ENCODE data around the gene VAMP1. TPM values are rescaled to one million over a fixed set of nuclear protein-coding genes. Genes with fewer than 3 reads are reported as not detected.
A peak's percentile ranks its signal among the peaks of the same experiment; 100 is the strongest.

The VAMP1 gene
- polyA plus RNA-seq, 5 donors: 16.0 to 23.2 (median 19.1) TPM

GRCh38 chr12:6426882-6427671 is 43.4 kb downstream of the VAMP1 start:
- DNase-seq: no peak

DNA sequence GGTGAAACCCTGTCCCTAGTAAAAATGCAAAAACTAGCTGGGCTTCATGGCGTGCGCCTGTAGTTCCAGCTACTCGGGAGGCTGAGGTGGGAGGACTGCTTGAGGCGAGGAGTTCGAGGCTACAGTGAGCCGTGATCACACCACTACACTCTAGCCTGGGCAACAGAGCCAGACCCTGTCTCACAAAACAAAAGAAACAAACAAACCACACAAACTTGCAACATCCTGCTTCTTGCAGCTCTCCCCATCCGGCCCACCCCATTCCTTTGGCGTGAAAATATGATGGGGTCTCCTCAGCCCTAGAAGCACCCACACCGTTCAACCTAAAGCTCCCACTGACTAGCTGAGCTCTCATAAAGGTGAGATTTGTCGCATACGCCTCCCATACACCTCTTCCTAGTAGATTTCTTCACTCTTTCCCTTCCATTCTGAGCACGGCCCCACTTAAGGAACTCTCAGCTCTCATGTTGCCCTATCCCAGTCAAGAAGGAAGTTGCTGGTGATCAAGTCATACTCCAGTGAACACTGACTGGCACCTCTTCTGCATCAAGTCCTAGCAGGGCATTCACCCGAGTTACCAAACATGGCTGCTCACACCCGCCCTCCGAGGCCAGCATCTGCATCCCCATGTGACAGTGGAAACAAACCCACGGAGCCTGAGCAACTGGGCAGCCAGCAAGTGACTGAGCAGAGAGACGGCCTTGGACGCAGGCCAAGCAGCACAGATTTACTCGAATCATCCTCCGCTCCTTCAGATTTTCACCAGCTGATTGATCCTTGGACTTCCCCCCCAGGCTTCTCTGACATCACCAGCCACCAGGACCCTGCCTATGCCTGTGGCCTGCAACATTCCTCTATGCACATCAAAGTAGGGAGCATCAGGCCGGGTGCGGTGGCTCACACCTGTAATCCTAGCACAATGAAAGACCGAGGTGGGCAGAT is 44.6 kb downstream of the VAMP1 start:
- DNase-seq: no peak

DNA sequence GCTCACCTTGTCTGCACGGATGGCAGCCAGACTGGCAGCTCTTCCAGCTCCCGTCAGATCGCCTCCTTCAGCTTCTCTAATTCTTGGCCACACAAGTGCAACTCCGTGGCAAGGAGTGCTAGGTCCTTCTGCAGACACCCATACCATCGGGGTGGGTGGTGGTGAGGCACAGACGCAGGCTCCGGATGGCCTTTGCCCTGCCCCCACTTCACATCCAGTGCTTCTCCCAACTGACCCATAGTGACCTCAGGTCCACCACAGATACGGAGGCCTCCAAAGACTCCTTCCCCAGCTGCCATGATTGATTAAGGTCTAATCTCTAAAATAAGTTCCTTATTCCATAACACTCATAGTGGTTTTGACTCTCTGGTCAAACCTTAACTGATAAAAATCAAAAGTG is 45.6 kb downstream of the VAMP1 start:
- DNase-seq: no peak

- DNase-seq: no peak
Observed at GRCh38 chr12:6424008-6424347, 46.5 kb downstream of the VAMP1 start.

DNA sequence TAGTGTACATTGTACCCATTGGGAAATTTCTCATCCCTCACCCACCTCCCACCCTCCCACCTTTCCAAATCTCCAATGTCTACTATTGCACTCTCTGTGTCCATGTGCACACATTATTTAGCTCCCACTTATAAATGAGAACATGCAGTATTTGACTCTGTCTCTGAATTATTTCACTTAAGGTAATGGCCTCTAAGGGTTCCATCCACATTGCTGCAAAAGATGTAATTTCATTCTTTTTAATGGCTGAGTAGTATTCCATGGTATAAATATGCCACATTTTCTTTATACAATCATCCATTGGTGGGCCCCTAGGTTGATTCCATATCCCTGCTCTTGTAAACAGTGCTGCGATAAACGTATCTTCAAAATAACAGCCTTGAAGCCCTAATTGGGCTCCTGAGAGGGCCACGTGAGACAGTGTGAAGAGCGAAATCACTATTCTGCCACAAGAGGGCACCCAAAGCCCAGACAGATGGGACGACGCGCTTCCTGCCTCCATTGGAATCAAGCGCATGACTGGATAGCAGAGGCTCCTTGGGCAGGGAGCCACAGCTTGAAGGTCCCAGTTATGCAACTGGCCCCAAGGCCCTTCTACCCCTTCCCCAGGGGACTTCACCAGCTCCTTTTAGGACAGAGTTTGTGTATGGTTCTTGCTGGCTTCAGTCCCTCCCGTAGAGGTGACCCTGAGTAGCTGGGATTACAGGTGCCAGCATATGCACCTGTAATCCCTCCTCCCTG is 47.0 kb downstream of the VAMP1 start:
- DNase-seq: peak; percentile 79 to 83

DNA sequence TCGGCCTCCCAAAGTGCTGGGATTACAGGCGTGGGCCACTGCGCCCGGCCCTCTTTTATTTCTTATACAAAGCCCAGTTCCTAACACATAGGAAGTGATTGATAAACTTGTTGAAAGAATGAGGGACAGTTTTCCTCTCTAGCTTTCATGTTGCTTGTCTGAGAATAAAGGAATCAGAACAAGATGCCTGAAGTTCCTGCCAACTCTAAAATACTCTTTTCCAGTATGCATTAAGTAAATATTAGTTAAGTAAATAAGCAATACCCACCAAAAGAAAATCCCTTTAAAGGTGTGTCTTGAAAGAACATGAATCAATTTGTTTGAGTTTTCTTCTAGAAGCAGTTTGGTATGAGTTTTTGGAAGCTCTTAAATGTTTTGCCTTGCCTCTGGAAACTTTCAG is 50.1 kb downstream of the VAMP1 start:
- no peak for DNase-seq

DNA sequence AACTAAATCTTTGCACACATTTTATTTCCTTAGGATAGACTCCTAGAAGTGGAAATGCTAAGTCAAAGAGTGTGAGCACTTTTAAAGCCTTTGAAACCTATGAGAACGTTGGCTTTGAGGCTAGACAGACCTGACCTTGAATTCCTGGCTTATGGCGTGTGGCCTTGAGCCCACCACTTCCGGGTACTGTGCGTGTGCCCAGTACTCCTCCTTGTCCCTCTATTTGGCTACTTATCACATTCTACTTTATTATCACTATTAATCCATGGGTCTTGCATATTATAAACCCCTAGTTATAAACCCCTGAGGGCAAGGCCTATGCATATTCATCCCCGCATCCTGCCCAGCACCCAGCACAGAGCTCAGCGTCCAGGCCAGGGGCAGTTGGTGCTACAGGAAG is 51.7 kb downstream of the VAMP1 start:
- DNase-seq: no peak

- DNase-seq: no peak
Observed at GRCh38 chr12:6416596-6416995, 53.9 kb downstream of the VAMP1 start.

Other genes with a start within 250 kb of the VAMP1 start
- 1 to 10 TPM; 2.1 to 3.9 (median 3.0) TPM for gene PLEKHG6, start 160.0 kb downstream of the VAMP1 start, polyA plus RNA-seq (ENCODE audit: insufficient read depth in 1 of 5, insufficient read length in 5 of 5, low replicate concordance in 1 of 5)
- 100 to 1,000 TPM; 115 to 142 (median 133) TPM for gene TNFRSF1A, start 128.6 kb downstream of the VAMP1 start, polyA plus RNA-seq (ENCODE audit: insufficient read depth in 1 of 5, insufficient read length in 5 of 5, low replicate concordance in 1 of 5)
- 1 to 10 TPM; 2.2 to 4.9 (median 2.8) TPM for gene SCNN1A, start 95.1 kb downstream of the VAMP1 start, polyA plus RNA-seq (ENCODE audit: insufficient read depth in 1 of 5, insufficient read length in 5 of 5, low replicate concordance in 1 of 5)
- 100 to 1,000 TPM in 1 of 5 donors, 10 to 100 TPM in 4; 59.0 to 110 (median 74.7) TPM for gene LTBR, start 86.5 kb downstream of the VAMP1 start, polyA plus RNA-seq (ENCODE audit: insufficient read depth in 1 of 5, insufficient read length in 5 of 5, low replicate concordance in 1 of 5)
- 1 to 10 TPM; 1.2 to 2.9 (median 1.7) TPM for gene CD27, start 25.7 kb downstream of the VAMP1 start, polyA plus RNA-seq (ENCODE audit: insufficient read depth in 1 of 5, insufficient read length in 5 of 5, low replicate concordance in 1 of 5)
- 10 to 100 TPM; 16.6 to 26.9 (median 20.3) TPM for gene TAPBPL, start 18.6 kb downstream of the VAMP1 start, polyA plus RNA-seq (ENCODE audit: insufficient read depth in 1 of 5, insufficient read length in 5 of 5, low replicate concordance in 1 of 5)
- gene MRPL51, start 22.6 kb upstream of the VAMP1 start, polyA plus RNA-seq (ENCODE audit: insufficient read depth in 1 of 5, insufficient read length in 5 of 5, low replicate concordance in 1 of 5): 100 to 1,000 TPM; 145 to 169 (median 167) TPM
- gene NCAPD2, start 23.4 kb upstream of the VAMP1 start, polyA plus RNA-seq (ENCODE audit: insufficient read depth in 1 of 5, insufficient read length in 5 of 5, low replicate concordance in 1 of 5): 10 to 100 TPM; 51.0 to 88.5 (median 61.7) TPM
- gene GAPDH, start 63.8 kb upstream of the VAMP1 start, polyA plus RNA-seq (ENCODE audit: insufficient read depth in 1 of 5, insufficient read length in 5 of 5, low replicate concordance in 1 of 5): 1,000 to 10,000 TPM; 1,481 to 1,953 (median 1,592) TPM
- gene IFFO1, start 85.4 kb upstream of the VAMP1 start, polyA plus RNA-seq (ENCODE audit: insufficient read depth in 1 of 5, insufficient read length in 5 of 5, low replicate concordance in 1 of 5): 10 to 100 TPM; 12.9 to 24.3 (median 18.4) TPM
- 10 to 100 TPM; 18.2 to 36.6 (median 24.3) TPM for gene NOP2, start 97.6 kb upstream of the VAMP1 start, polyA plus RNA-seq (ENCODE audit: insufficient read depth in 1 of 5, insufficient read length in 5 of 5, low replicate concordance in 1 of 5)
- 100 to 1,000 TPM; 196 to 268 (median 221) TPM for gene CHD4, start 136.7 kb upstream of the VAMP1 start, polyA plus RNA-seq (ENCODE audit: insufficient read depth in 1 of 5, insufficient read length in 5 of 5, low replicate concordance in 1 of 5)
- 1 to 10 TPM; 1.3 to 2.1 (median 1.3) TPM for gene LPAR5, start 165.3 kb upstream of the VAMP1 start, polyA plus RNA-seq (ENCODE audit: insufficient read depth in 1 of 5, insufficient read length in 5 of 5, low replicate concordance in 1 of 5)
- 1 to 10 TPM; 5.5 to 7.4 (median 6.5) TPM for gene ACRBP, start 176.8 kb upstream of the VAMP1 start, polyA plus RNA-seq (ENCODE audit: insufficient read depth in 1 of 5, insufficient read length in 5 of 5, low replicate concordance in 1 of 5)
- gene ING4, start 192.4 kb upstream of the VAMP1 start, polyA plus RNA-seq (ENCODE audit: insufficient read depth in 1 of 5, insufficient read length in 5 of 5, low replicate concordance in 1 of 5): 100 to 1,000 TPM in 3 of 5 donors, 10 to 100 TPM in 2; 89.5 to 116 (median 109) TPM
- 10 to 100 TPM; 79.4 to 98.5 (median 86.1) TPM for gene ZNF384, start 218.7 kb upstream of the VAMP1 start, polyA plus RNA-seq (ENCODE audit: insufficient read depth in 1 of 5, insufficient read length in 5 of 5, low replicate concordance in 1 of 5)
- 10 to 100 TPM in 1 of 5 donors, 1 to 10 TPM in 4; 5.2 to 10.4 (median 6.7) TPM for gene PIANP, start 230.1 kb upstream of the VAMP1 start, polyA plus RNA-seq (ENCODE audit: insufficient read depth in 1 of 5, insufficient read length in 5 of 5, low replicate concordance in 1 of 5)

Measured in right lung (tissue), 5 donors.